HG03354 (cell line): Measurements from ENCODE around the gene SERP2.

Experiments
- ATAC-seq: cut with Tn5 transposase; IDR thresholded peaks from one replicate; pipeline ENCODE4 v1.9.1; 2021; ENCODE audit warnings: mild to moderate bottlenecking; ENCODE audit not compliant: unreplicated experiment, poor library complexity, severe bottlenecking

SERP2 gene

GRCh38 chr13:44354331-44354730, 19.3 kb upstream of the SERP2 start:
- ATAC-seq = no peak

GRCh38 chr13:44354884-44355283, 18.7 kb upstream of the SERP2 start:
- ATAC-seq = no peak

- no peak for ATAC-seq
These were observed 18.0 kb upstream of the SERP2 start for GRCh38 chr13:44355621-44356020.

GRCh38 chr13:44359983-44360375, 13.6 kb upstream of the SERP2 start:
- ATAC-seq = no peak

GRCh38 chr13:44362394-44363040, 11.1 kb upstream of the SERP2 start:
- no peak for ATAC-seq

- ATAC-seq = no peak
These were observed 9.8 kb upstream of the SERP2 start for GRCh38 chr13:44363631-44364344.

GRCh38 chr13:44364345-44365000, 9.2 kb upstream of the SERP2 start:
- ATAC-seq = no peak

GRCh38 chr13:44365008-44365407, 8.6 kb upstream of the SERP2 start:
- ATAC-seq = no peak

GRCh38 chr13:44365899-44366298, 7.7 kb upstream of the SERP2 start:
- no peak for ATAC-seq

- ATAC-seq = no peak
These were observed 5.5 kb upstream of the SERP2 start for GRCh38 chr13:44368062-44368591.

- no peak for ATAC-seq
These were observed 4.8 kb upstream of the SERP2 start for GRCh38 chr13:44368599-44369368.

- ATAC-seq = no peak
These were observed 2.2 kb upstream of the SERP2 start for GRCh38 chr13:44371421-44371820.

- ATAC-seq = no peak
These were observed 400 bp upstream of the SERP2 start for GRCh38 chr13:44373247-44373600.

GRCh38 chr13:44374348-44374712, 706 bp downstream of the SERP2 start:
- ATAC-seq = no peak

GRCh38 chr13:44378277-44378676, 4.7 kb downstream of the SERP2 start:
- ATAC-seq = no peak

GRCh38 chr13:44379885-44380284, 6.3 kb downstream of the SERP2 start:
- no peak for ATAC-seq

GRCh38 chr13:44380404-44381165, 7.0 kb downstream of the SERP2 start:
- no peak for ATAC-seq

GRCh38 chr13:44382635-44383145, 9.1 kb downstream of the SERP2 start:
- ATAC-seq = no peak

GRCh38 chr13:44383945-44384344, 10.3 kb downstream of the SERP2 start:
- no peak for ATAC-seq
